Stimulated activated naive CD8-positive, alpha-beta T cell treated with anti-CD3 and anti-CD28 coated beads, Interleukin-15, Interleukin-2, amounts not matched to agents 100 ng/mL and 50 ng/mL, for 24 hours (primary cell): ENCODE results near the gene CLMN.

Source experiments
- H3K27ac Mint-ChIP-seq: one replicate; pipeline ENCODE4 v1.8.0; 2021; ENCODE audit warnings: mild to moderate bottlenecking, mixed read lengths
- H3K27me3 Mint-ChIP-seq: one replicate; pipeline ENCODE4 v1.8.0; 2021; ENCODE audit warnings: mixed read lengths
- H3K36me3 Mint-ChIP-seq: one replicate; pipeline ENCODE4 v1.8.0; 2021; ENCODE audit warnings: low read depth, mixed read lengths
- H3K4me1 Mint-ChIP-seq: one replicate; pipeline ENCODE4 v1.8.0; 2021; ENCODE audit warnings: low read depth, mixed read lengths
- H3K4me3 Mint-ChIP-seq: one replicate; pipeline ENCODE4 v1.8.0; 2021; ENCODE audit warnings: mild to moderate bottlenecking, mixed read lengths
- H3K9me3 Mint-ChIP-seq: one replicate; pipeline ENCODE4 v1.8.0; 2021; ENCODE audit warnings: mixed read lengths

Gene CLMN

GRCh38 chr14:95157048-95157326 lies 162.7 kb downstream of the CLMN start:
- peaks cover 17% of the 10 kb centered on the region for H3K36me3 Mint-ChIP-seq
- H3K27ac Mint-ChIP-seq = no peak overlapping the region
- no peaks in the 10 kb centered on the region for H3K9me3 Mint-ChIP-seq
- peak overlapping the region; percentile 94 for H3K4me3 Mint-ChIP-seq
- H3K27me3 Mint-ChIP-seq = no peaks in the 10 kb centered on the region
- peaks cover 46% of the 10 kb centered on the region for H3K4me1 Mint-ChIP-seq

- Mint-ChIP-seq H3K27me3 (no peaks in the 10 kb centered on the region), H3K4me1 (peaks cover 52% of the 10 kb centered on the region), H3K36me3 (peaks cover 17% of the 10 kb centered on the region), H3K4me3 (peak overlapping the region; percentile 89), H3K9me3 (no peaks in the 10 kb centered on the region), H3K27ac (peak overlapping the region; percentile 79)
These were observed 163.3 kb downstream of the CLMN start for GRCh38 chr14:95156161-95157047.

GRCh38 chr14:95155045-95155444 lies 164.7 kb downstream of the CLMN start:
- Mint-ChIP-seq H3K4me3 (peak overlapping the region; percentile 89), H3K4me1 (peaks cover 66% of the 10 kb centered on the region)

GRCh38 chr14:95153866-95154265 lies 165.8 kb downstream of the CLMN start:
- Mint-ChIP-seq H3K36me3 (peaks cover 17% of the 10 kb centered on the region), H3K4me3 (peak overlapping the region; percentile 89), H3K27ac (no peak overlapping the region), H3K9me3 (no peaks in the 10 kb centered on the region), H3K4me1 (peaks cover 76% of the 10 kb centered on the region), H3K27me3 (no peaks in the 10 kb centered on the region)

More at GRCh38 chr14:95155045-95155444, 164.7 kb downstream of the CLMN start:
- Mint-ChIP-seq H3K27ac (peak overlapping the region; percentile 50), H3K9me3 (no peaks in the 10 kb centered on the region), H3K36me3 (peaks cover 17% of the 10 kb centered on the region), H3K27me3 (no peaks in the 10 kb centered on the region)

- peaks cover 3% of the 10 kb centered on the region for H3K9me3 Mint-ChIP-seq
These were observed 168.1 kb downstream of the CLMN start for GRCh38 chr14:95151561-95151960.

GRCh38 chr14:95150910-95151309 lies 168.8 kb downstream of the CLMN start:
- Mint-ChIP-seq H3K36me3 (peaks cover 35% of the 10 kb centered on the region), H3K27me3 (no peaks in the 10 kb centered on the region), H3K9me3 (peaks cover 8% of the 10 kb centered on the region), H3K4me3 (no peak overlapping the region), H3K4me1 (peaks cover 87% of the 10 kb centered on the region), H3K27ac (no peak overlapping the region)

More at GRCh38 chr14:95151561-95151960, 168.1 kb downstream of the CLMN start:
- H3K4me1 Mint-ChIP-seq = peaks cover 87% of the 10 kb centered on the region
- H3K4me3 Mint-ChIP-seq = no peak overlapping the region
- no peaks in the 10 kb centered on the region for H3K27me3 Mint-ChIP-seq
- no peak overlapping the region for H3K27ac Mint-ChIP-seq
- peaks cover 30% of the 10 kb centered on the region for H3K36me3 Mint-ChIP-seq

GRCh38 chr14:95149441-95149840 lies 170.3 kb downstream of the CLMN start:
- H3K27me3 Mint-ChIP-seq = no peaks in the 10 kb centered on the region
- no peak overlapping the region for H3K27ac Mint-ChIP-seq
- peaks cover 36% of the 10 kb centered on the region for H3K36me3 Mint-ChIP-seq
- H3K4me1 Mint-ChIP-seq = peaks cover 85% of the 10 kb centered on the region
- no peak overlapping the region for H3K4me3 Mint-ChIP-seq
- peaks cover 10% of the 10 kb centered on the region for H3K9me3 Mint-ChIP-seq

GRCh38 chr14:95147597-95147996 lies 172.1 kb downstream of the CLMN start:
- H3K4me3 Mint-ChIP-seq = no peak overlapping the region
- no peak overlapping the region for H3K27ac Mint-ChIP-seq
- peaks cover 87% of the 10 kb centered on the region for H3K4me1 Mint-ChIP-seq
- H3K9me3 Mint-ChIP-seq = peaks cover 10% of the 10 kb centered on the region
- H3K27me3 Mint-ChIP-seq = no peaks in the 10 kb centered on the region
- peaks cover 25% of the 10 kb centered on the region for H3K36me3 Mint-ChIP-seq

GRCh38 chr14:95146079-95146771 lies 173.5 kb downstream of the CLMN start:
- Mint-ChIP-seq H3K36me3 (peaks cover 25% of the 10 kb centered on the region), H3K9me3 (peaks cover 10% of the 10 kb centered on the region), H3K27ac (peak overlapping the region; percentile 74), H3K27me3 (no peaks in the 10 kb centered on the region), H3K4me3 (no peak overlapping the region), H3K4me1 (peaks cover 81% of the 10 kb centered on the region)

GRCh38 chr14:95144849-95145248 lies 174.9 kb downstream of the CLMN start:
- Mint-ChIP-seq H3K36me3 (peaks cover 29% of the 10 kb centered on the region), H3K4me1 (peaks cover 77% of the 10 kb centered on the region), H3K27me3 (no peaks in the 10 kb centered on the region), H3K27ac (no peak overlapping the region), H3K4me3 (no peak overlapping the region), H3K9me3 (peaks cover 10% of the 10 kb centered on the region)

- Mint-ChIP-seq H3K4me1 (peaks cover 79% of the 10 kb centered on the region), H3K27ac (peak overlapping the region; percentile 17), H3K36me3 (peaks cover 33% of the 10 kb centered on the region), H3K9me3 (peaks cover 10% of the 10 kb centered on the region), H3K27me3 (no peaks in the 10 kb centered on the region), H3K4me3 (peak overlapping the region; percentile 5)
These were observed 175.7 kb downstream of the CLMN start for GRCh38 chr14:95143808-95144620.

GRCh38 chr14:95142208-95142607 lies 177.5 kb downstream of the CLMN start:
- Mint-ChIP-seq H3K36me3 (peaks cover 28% of the 10 kb centered on the region), H3K27ac (no peak overlapping the region), H3K27me3 (no peaks in the 10 kb centered on the region), H3K9me3 (peaks cover 10% of the 10 kb centered on the region), H3K4me1 (peaks cover 77% of the 10 kb centered on the region), H3K4me3 (no peak overlapping the region)

- H3K4me3 Mint-ChIP-seq = no peak overlapping the region
- H3K4me1 Mint-ChIP-seq = peaks cover 79% of the 10 kb centered on the region
- H3K36me3 Mint-ChIP-seq = peaks cover 23% of the 10 kb centered on the region
- H3K27ac Mint-ChIP-seq = no peak overlapping the region
- peaks cover 8% of the 10 kb centered on the region for H3K9me3 Mint-ChIP-seq
- H3K27me3 Mint-ChIP-seq = no peaks in the 10 kb centered on the region
These were observed 178.0 kb downstream of the CLMN start for GRCh38 chr14:95141684-95142083.

- no peaks in the 10 kb centered on the region for H3K9me3 Mint-ChIP-seq
- no peaks in the 10 kb centered on the region for H3K27me3 Mint-ChIP-seq
- H3K36me3 Mint-ChIP-seq = peaks cover 19% of the 10 kb centered on the region
- H3K4me3 Mint-ChIP-seq = no peak overlapping the region
- peaks cover 82% of the 10 kb centered on the region for H3K4me1 Mint-ChIP-seq
- H3K27ac Mint-ChIP-seq = no peak overlapping the region
These were observed 179.4 kb downstream of the CLMN start for GRCh38 chr14:95140060-95140858.
